ENCODE results near the gene ESR2.

The ESR2 gene

DNA sequence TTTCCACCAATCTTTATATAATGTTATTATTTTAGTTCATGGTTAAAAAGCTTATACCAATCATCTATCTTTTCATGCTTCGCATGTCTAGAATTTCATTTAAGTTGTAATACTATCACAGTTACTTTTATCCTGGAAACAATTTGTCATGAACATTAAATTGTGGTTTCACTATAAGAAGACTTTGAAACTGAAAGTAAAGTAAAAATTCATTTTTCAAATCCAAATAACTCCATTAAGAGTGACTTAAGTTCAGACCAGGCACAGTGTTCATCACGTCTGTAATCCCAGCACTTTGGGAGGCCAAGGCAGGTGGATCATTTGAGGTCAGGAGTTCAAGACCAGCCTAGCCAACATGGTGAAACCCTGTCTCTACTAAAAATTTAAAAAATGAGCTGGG, 12.4 kb downstream of the ESR2 start:
- Histone ChIP-seq H3K4me1 (ENCODE audit: low read length) (no peaks in the 10 kb centered on the region), H3K27me3 (ENCODE audit: low read depth, low read length) (no peaks in the 10 kb centered on the region), H3K36me3 (replicated peaks; ENCODE audit: low read depth, low read length) (no peaks in the 10 kb centered on the region), H3K9ac (ENCODE audit: low read length) (no peak overlapping the region), H3K9me3 (ENCODE audit: insufficient read depth, low read length) (no peaks in the 10 kb centered on the region), H3K4me3 (ENCODE audit: low read length) (no peak overlapping the region), H3K79me2 (ENCODE audit: low read length) (no peaks in the 10 kb centered on the region), H3K27ac (ENCODE audit: low read length) (no peak overlapping the region), H4K20me1 (ENCODE audit: insufficient read depth, low read length) (no peaks in the 10 kb centered on the region), H3K4me2 (ENCODE audit: low read length) (no peak overlapping the region), H2AFZ (ENCODE audit: low read depth, low read length) (no peak overlapping the region)
- TF ChIP-seq EZH2phosphoT487 (IDR thresholded peaks at IDR 0.05; ENCODE audit: low read depth) = no peak
- no peak for TF ChIP-seq CTCF (IDR thresholded peaks at IDR 0.05; ENCODE audit: low read depth, low read length)

GRCh38 chr14:64279704-64280668, 14.2 kb downstream of the ESR2 start:
- H3K9me3 ChIP-seq (ENCODE audit: insufficient read depth, low read length) = no peaks in the 10 kb centered on the region
- TF ChIP-seq CTCF (IDR thresholded peaks at IDR 0.05; ENCODE audit: low read depth, low read length) (no peak), EZH2phosphoT487 (IDR thresholded peaks at IDR 0.05; ENCODE audit: low read depth) (no peak)
- no peak overlapping the region for H3K9ac ChIP-seq (ENCODE audit: low read length)
- H3K4me2 ChIP-seq (ENCODE audit: low read length) = no peak overlapping the region
- no peaks in the 10 kb centered on the region for H3K79me2 ChIP-seq (ENCODE audit: low read length)
- no peak overlapping the region for H2AFZ ChIP-seq (ENCODE audit: low read depth, low read length)
- H3K27me3 ChIP-seq (ENCODE audit: low read depth, low read length) = no peaks in the 10 kb centered on the region
- H3K36me3 ChIP-seq (replicated peaks; ENCODE audit: low read depth, low read length) = no peaks in the 10 kb centered on the region
- H3K27ac ChIP-seq (ENCODE audit: low read length) = no peak overlapping the region
- H3K4me1 ChIP-seq (ENCODE audit: low read length) = no peaks in the 10 kb centered on the region
- no peaks in the 10 kb centered on the region for H4K20me1 ChIP-seq (ENCODE audit: insufficient read depth, low read length)
- no peak overlapping the region for H3K4me3 ChIP-seq (ENCODE audit: low read length)

DNA sequence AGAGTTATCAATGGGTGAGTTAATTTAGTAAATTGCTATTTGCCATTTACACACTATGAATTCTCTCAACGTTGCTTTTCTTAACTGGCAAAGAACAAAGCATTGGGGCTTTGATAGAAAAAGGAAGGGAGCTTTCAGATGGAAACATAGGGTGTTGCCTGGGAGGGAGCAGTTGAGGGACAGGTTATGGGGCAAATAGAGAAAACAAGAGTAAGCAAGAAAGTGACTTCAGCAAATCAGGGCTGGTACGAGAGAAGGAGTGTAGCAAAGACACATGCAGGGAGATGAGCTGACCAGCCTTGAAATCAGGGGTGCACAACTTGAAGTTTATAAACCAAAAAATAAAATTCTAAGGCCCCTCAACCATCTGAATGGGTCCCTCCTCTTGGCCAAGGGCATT, 15.7 kb downstream of the ESR2 start:
- H4K20me1 ChIP-seq (ENCODE audit: insufficient read depth, low read length) = no peaks in the 10 kb centered on the region

More for the DNA sequence above, 15.7 kb downstream of the ESR2 start:
- Histone ChIP-seq H3K27ac (ENCODE audit: low read length) (no peak overlapping the region), H3K4me3 (ENCODE audit: low read length) (no peak overlapping the region), H3K4me2 (ENCODE audit: low read length) (no peak overlapping the region), H3K4me1 (ENCODE audit: low read length) (no peaks in the 10 kb centered on the region), H3K36me3 (replicated peaks; ENCODE audit: low read depth, low read length) (no peaks in the 10 kb centered on the region), H3K9me3 (ENCODE audit: insufficient read depth, low read length) (no peaks in the 10 kb centered on the region), H3K9ac (ENCODE audit: low read length) (no peak overlapping the region), H2AFZ (ENCODE audit: low read depth, low read length) (no peak overlapping the region), H3K27me3 (ENCODE audit: low read depth, low read length) (no peaks in the 10 kb centered on the region), H3K79me2 (ENCODE audit: low read length) (no peaks in the 10 kb centered on the region)
- TF ChIP-seq EZH2phosphoT487 (IDR thresholded peaks at IDR 0.05; ENCODE audit: low read depth) (no peak), CTCF (IDR thresholded peaks at IDR 0.05; ENCODE audit: low read depth, low read length) (no peak)

Data from OCI-LY3 (cell line).